GM12878 (cell line): Measurements from ENCODE around the gene CLIP1. TPM values are rescaled to one million over a fixed set of nuclear protein-coding genes. Genes with fewer than 3 reads are reported as not detected.
A peak's percentile ranks its signal among the peaks of the same experiment; 100 is the strongest.

ENCODE experiments used
- BCLAF1 ChIP-seq: fragments of 450-650 bp; IDR thresholded peaks from 2 replicates; pipeline ENCODE4 v1.6.1; 2017; ENCODE audit warnings: antibody characterized with exemption, mild to moderate bottlenecking, moderate library complexity
- BRCA1 ChIP-seq: IDR thresholded peaks from 2 replicates; pipeline ENCODE4 v1.6.1; 2011; ENCODE audit warnings: low read depth, low read length, improper control_type of control experiment
- JUNB ChIP-seq: IDR thresholded peaks from 2 replicates; pipeline ENCODE4 v1.6.1; 2016; ENCODE audit warnings: antibody characterized with exemption, mild to moderate bottlenecking
- KAT2A ChIP-seq: conservative IDR thresholded peaks from 2 replicates; pipeline ENCODE4 v1.6.1; 2011; ENCODE audit warnings: low read depth, low read length; ENCODE audit not compliant: control insufficient read depth
- MLLT1 ChIP-seq: fragments of 450-650 bp; IDR thresholded peaks from 2 replicates; pipeline ENCODE4 v1.6.1; 2016; ENCODE audit warnings: mild to moderate bottlenecking
- MXI1 ChIP-seq: fragments of 150-350 bp; IDR thresholded peaks from 2 replicates; pipeline ENCODE4 v1.6.1; 2011; ENCODE audit warnings: low read depth, mild to moderate bottlenecking, inconsistent platforms, low read length, improper control_type of control experiment
- NFIC ChIP-seq: IDR thresholded peaks from 2 replicates; pipeline ENCODE4 v1.6.1; 2012; ENCODE audit warnings: low read depth, mild to moderate bottlenecking, inconsistent platforms, low read length, moderate library complexity
- NFYA ChIP-seq: IDR thresholded peaks from 2 replicates; pipeline ENCODE4 v1.6.1; 2011; ENCODE audit warnings: low read depth, mild to moderate bottlenecking, low read length, improper control_type of control experiment, borderline replicate concordance
- RBBP5 ChIP-seq: fragments of 200-600 bp; sonication (generic); conservative IDR thresholded peaks from 2 replicates; pipeline ENCODE4 v1.6.1; 2016
- RCOR1 ChIP-seq: conservative IDR thresholded peaks from 2 replicates; pipeline ENCODE4 v1.6.1; 2012; ENCODE audit warnings: low read depth, low read length, improper control_type of control experiment
- REST ChIP-seq: IDR thresholded peaks from 2 replicates; pipeline ENCODE4 v1.6.1; 2012; ENCODE audit warnings: mild to moderate bottlenecking, low read depth, low read length
- SIX5 ChIP-seq: IDR thresholded peaks from 2 replicates; pipeline ENCODE4 v1.6.1; 2011; ENCODE audit warnings: mild to moderate bottlenecking, low read depth, low read length, moderate library complexity; ENCODE audit not compliant: severe bottlenecking
- SMAD5 ChIP-seq: IDR thresholded peaks from 2 replicates; pipeline ENCODE4 v1.6.1; 2016; ENCODE audit warnings: antibody characterized with exemption, low read depth
- TARDBP ChIP-seq: IDR thresholded peaks from 2 replicates; pipeline ENCODE4 v1.6.1; 2016; ENCODE audit warnings: borderline replicate concordance
- USF1 ChIP-seq: IDR thresholded peaks from 2 replicates; pipeline ENCODE4 v1.6.1; 2011; ENCODE audit warnings: borderline replicate concordance, low read depth, mild to moderate bottlenecking, moderate library complexity, mixed read lengths, low read length; ENCODE audit not compliant: insufficient read depth; ENCODE audit errors: extremely low read length
- YY1 ChIP-seq: IDR thresholded peaks from 2 replicates; pipeline ENCODE4 v1.6.1; 2011; ENCODE audit warnings: low read depth, mild to moderate bottlenecking, low read length
- polyA plus RNA-seq, 11 experiments: library from polyadenylated mRNA; depleted of rRNA in 4 of 11; unstranded in 6 of 11; stranded (reverse) in 5 of 11; fragments of >200 nt; fragmentation: Nextera tagmentation in 4 of 11; fragmentation: Illumina TruSeq in 1 of 11; extraction: Ambion mirVana in 4 of 11; extraction: Trizol in 1 of 11; gene quantifications; 1 replicate in 1 of 11; 2 replicates in 10 of 11; pipeline versions ENCODE4 v1.2.1 to v1.2.3, GENCODE V29; 2011 to 2016; ENCODE audit warnings: inconsistent platforms in 2 of 11, missing spikeins in 2 of 11, low read depth in 1 of 11
- total RNA-seq, 4 experiments: library from RNA; depleted of rRNA in 3 of 4; stranded (reverse); fragments of >200 nt in 3 of 4; fragmentation: Illumina TruSeq in 1 of 4; extraction: Trizol in 1 of 4; gene quantifications; 2 replicates each; pipeline versions ENCODE4 v1.2.1 to v1.2.3, GENCODE V29; 2013 to 2021

CLIP1 gene
- total and polyA plus RNA-seq, 10 of the 15 experiments (the other 5 are each of a cell fraction or from before 2014, with no cell fraction given), result 6.0 to 45.4 (median 25.2) TPM

GRCh38 chr12:122225683-122226365 lies 196.6 kb downstream of the CLIP1 start, which contains the start of gene DIABLO (continued):
- 0 out of 2 replicates have a peak, but pooled peaks have one; percentile 61 for TF ChIP-seq RBBP5
- TF ChIP-seq KAT2A, result no peak
- no peak for TF ChIP-seq NFYA
- peak; percentile 30; the same call in 1 of the 2 replicates for TF ChIP-seq MXI1
- TF ChIP-seq BRCA1, result no peak
- TF ChIP-seq USF1, result no peak
- peak; percentile 39 for TF ChIP-seq SIX5
- TF ChIP-seq JUNB, result no peak
- TF ChIP-seq SMAD5, result peak; percentile 83
- TF ChIP-seq MLLT1, result 0 out of 2 replicates have a peak, but pooled peaks have one; percentile 36
- TF ChIP-seq NFIC, result no peak
- 0 out of 2 replicates have a peak, but pooled peaks have one; percentile 22 for TF ChIP-seq TARDBP
- no peak for TF ChIP-seq RCOR1
- TF ChIP-seq REST, result no peak
- TF ChIP-seq BCLAF1, result no peak
- TF ChIP-seq YY1, result peak; percentile 98
